ENCODE measurements around the gene WDR91. TPM values are rescaled to one million over a fixed set of nuclear protein-coding genes. Genes with fewer than 3 reads are reported as not detected.

The WDR91 gene
- total RNA-seq, 1 donor from 2014 or later: 30.0 TPM

DNA sequence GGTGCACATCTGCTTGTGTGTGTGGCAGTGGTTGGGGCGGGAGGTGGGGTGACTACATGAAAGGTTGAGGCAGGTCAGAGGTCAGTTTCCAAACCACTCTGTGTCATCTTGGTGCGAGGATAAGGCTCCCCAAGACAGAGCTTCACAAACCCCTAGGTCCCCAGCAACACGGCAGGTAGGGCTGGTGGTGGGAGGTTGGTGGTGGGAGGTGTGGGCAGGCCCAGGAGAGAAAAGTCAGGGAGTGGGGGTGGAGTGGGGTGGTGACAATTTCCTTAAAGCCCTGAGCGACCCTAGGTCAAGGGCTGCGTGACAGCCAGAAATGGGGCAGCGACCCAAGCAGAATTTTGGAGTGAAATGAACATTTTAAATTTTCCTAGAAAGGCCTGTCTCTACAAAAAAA is 20.8 kb upstream of the WDR91 start:
- Histone ChIP-seq H3K4me3 (no peak overlapping the region), H3K27me3 (no peaks in the 10 kb centered on the region), H3K9me3 (no peaks in the 10 kb centered on the region), H3K36me3 (no peaks in the 10 kb centered on the region), H3K27ac (no peak overlapping the region), H3K4me1 (no peaks in the 10 kb centered on the region)
- intact Hi-C loops (cut with DNase I): no loop called here
- TF ChIP-seq, protein P1, sequence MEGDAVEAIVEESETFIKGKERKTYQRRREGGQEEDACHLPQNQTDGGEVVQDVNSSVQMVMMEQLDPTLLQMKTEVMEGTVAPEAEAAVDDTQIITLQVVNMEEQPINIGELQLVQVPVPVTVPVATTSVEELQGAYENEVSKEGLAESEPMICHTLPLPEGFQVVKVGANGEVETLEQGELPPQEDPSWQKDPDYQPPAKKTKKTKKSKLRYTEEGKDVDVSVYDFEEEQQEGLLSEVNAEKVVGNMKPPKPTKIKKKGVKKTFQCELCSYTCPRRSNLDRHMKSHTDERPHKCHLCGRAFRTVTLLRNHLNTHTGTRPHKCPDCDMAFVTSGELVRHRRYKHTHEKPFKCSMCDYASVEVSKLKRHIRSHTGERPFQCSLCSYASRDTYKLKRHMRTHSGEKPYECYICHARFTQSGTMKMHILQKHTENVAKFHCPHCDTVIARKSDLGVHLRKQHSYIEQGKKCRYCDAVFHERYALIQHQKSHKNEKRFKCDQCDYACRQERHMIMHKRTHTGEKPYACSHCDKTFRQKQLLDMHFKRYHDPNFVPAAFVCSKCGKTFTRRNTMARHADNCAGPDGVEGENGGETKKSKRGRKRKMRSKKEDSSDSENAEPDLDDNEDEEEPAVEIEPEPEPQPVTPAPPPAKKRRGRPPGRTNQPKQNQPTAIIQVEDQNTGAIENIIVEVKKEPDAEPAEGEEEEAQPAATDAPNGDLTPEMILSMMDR (IDR thresholded peaks at IDR 0.05): no peak
- no peak for DNase-seq
- ATAC-seq: no peak

DNA sequence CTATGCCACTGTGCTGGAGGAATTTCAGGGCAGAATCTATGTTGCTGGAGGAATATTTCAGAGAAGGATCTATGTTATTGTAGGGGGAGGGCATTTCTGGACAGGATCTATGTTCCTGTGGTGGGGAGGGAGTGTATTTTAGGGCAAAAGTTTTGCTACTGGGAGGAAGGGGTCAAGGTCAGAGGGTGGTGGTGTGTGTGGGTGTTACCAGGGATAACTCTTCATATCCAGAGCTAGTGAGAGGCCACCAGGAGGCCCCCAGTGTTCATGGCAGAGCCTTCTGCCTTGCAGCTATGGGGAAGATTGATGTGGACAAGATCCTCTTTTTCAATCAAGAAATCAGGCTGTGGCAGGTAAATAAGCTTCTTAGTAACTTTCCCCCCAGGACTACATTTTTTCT is 20.4 kb upstream of the WDR91 start:
- TF ChIP-seq, protein P1 (IDR thresholded peaks at IDR 0.05): no peak
- intact Hi-C loops (cut with DNase I): no loop called here
- DNase-seq: no peak
- H3K4me3 ChIP-seq: no peak overlapping the region
- ATAC-seq: no peak
- no peaks in the 10 kb centered on the region for H3K9me3 ChIP-seq
- no peaks in the 10 kb centered on the region for H3K4me1 ChIP-seq
- no peak overlapping the region for H3K27ac ChIP-seq
- H3K36me3 ChIP-seq: no peaks in the 10 kb centered on the region
- no peaks in the 10 kb centered on the region for H3K27me3 ChIP-seq

DNA sequence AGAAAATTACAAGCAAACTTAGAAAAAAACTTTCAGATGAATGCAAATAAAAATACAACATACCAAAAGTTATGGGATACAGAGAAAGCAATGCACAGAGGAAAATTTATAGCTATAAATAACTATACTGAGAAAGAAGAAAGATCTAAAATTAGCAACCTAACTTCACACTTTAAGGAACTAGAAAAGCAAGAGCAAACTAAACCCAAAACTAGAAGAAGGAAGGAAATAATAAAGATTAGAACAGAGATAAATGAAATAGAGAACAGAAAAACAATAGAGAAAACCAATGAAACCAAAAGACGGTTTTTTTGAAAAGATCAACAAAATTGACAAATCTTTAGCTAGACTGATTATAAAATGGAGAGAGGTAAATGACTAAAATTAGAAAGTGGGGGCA is 12.7 kb upstream of the WDR91 start:
- DNase-seq (no peak), ATAC-seq (no peak)
- H3K4me1 ChIP-seq: no peaks in the 10 kb centered on the region
- H3K36me3 ChIP-seq: no peaks in the 10 kb centered on the region
- intact Hi-C loops (cut with DNase I): no loop called here
- no peak overlapping the region for H3K27ac ChIP-seq
- TF ChIP-seq, protein P1 (IDR thresholded peaks at IDR 0.05): no peak
- H3K4me3 ChIP-seq: no peak overlapping the region
- no peaks in the 10 kb centered on the region for H3K27me3 ChIP-seq
- H3K9me3 ChIP-seq: no peaks in the 10 kb centered on the region

DNA sequence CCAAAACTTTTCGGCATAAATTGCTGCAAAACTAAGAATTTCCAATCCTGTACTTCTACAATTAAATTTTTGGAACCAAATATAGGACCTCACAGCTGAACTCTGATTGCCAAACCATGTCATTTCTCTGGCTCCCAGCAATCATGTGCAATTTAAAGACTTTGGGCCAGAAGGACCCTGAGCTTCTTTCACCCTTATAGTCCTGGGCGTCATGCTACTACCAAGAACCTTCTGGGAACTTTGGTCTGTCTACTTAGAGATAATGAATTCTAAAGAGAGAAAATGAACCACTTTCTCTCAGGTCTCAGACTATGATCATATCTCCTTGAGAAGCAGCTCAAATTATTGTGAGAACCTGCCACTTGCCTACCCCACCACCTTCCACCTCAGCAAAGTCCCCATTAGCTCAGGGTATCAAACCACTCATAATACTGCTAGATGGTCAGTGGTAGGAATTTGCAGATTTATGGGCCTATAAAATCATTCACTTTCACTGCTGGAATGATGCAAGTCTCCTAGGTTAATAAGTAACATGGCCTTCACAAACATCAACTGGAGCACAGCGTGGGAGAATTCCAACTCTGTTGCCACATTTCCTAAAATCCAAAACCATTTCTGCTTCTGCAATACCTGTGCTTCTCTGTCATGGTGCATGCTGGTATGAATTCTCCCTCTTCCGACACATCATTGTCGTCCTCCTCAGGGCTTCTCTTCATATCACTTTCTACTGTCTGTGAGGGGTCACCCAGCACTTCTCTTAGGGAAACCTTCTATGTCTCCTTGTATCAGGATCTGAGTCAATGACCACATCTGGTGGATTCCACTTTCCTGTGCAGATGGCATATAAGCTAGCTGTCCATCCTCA is 6.6 kb upstream of the WDR91 start:
- no peaks in the 10 kb centered on the region for H3K36me3 ChIP-seq
- intact Hi-C loops (cut with DNase I): no loop called here
- TF ChIP-seq, protein P1 (IDR thresholded peaks at IDR 0.05): no peak
- H3K4me1 ChIP-seq: no peaks in the 10 kb centered on the region
- H3K27me3 ChIP-seq: no peaks in the 10 kb centered on the region
- no peaks in the 10 kb centered on the region for H3K9me3 ChIP-seq
- no peak overlapping the region for H3K27ac ChIP-seq
- no peak overlapping the region for H3K4me3 ChIP-seq
- ATAC-seq (peak; percentile 64), DNase-seq (no peak)

DNA sequence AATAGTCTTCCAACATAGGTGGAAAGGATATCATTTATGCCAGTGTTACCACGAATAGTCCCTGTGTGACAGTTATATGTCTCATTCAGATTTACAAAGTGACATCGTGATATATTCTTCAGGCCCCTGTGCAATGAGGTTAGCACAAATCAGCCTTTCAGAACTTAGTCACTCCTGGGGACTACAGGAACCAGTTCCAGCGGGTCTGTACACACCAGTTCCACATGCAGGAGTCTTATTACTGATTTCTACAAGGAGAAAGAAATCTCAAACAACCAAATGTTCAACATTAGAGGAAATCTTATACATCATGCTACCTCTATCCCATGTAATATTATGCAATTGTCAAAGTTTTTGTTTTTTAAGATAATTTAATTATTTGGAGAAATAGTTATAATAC is 4.4 kb upstream of the WDR91 start:
- intact Hi-C loops (cut with DNase I): no loop called here
- TF ChIP-seq, protein P1 (IDR thresholded peaks at IDR 0.05): no peak
- Histone ChIP-seq H3K4me3 (no peak overlapping the region), H3K4me1 (no peaks in the 10 kb centered on the region), H3K27ac (no peak overlapping the region), H3K36me3 (no peaks in the 10 kb centered on the region), H3K9me3 (no peaks in the 10 kb centered on the region), H3K27me3 (no peaks in the 10 kb centered on the region)
- ATAC-seq: no peak
- no peak for DNase-seq

Data from upper lobe of right lung (tissue), 1 donor.